Thyroid gland (tissue), 4 donors: ENCODE measurements around the gene ACYP2. TPM values are rescaled to one million over a fixed set of nuclear protein-coding genes. Genes with fewer than 3 reads are reported as not detected.

Experiments used
- DNase-seq, 2 donors: peaks; one replicate each; pipeline ENCODE4 v3.0.0-alpha.2; 2019
- H3K27ac ChIP-seq, 3 donors: fragments of 200-600 bp; sonication (generic); 1 replicate in 2 of 3; 2 replicates in 1 of 3; pipeline ENCODE4 v1.5.1; 2016 to 2019; ENCODE audit warnings: mild to moderate bottlenecking in 1 of 3, moderate library complexity in 1 of 3
- H3K27me3 ChIP-seq: fragments of 200-600 bp; sonication (generic); one replicate; pipeline ENCODE4 v1.5.1; 2019
- H3K36me3 ChIP-seq, 2 donors: fragments of 200-600 bp; sonication (generic); one replicate each; pipeline ENCODE4 v1.5.1; 2016 to 2019
- H3K4me1 ChIP-seq, 2 donors: fragments of 200-600 bp; sonication (generic); one replicate each; pipeline ENCODE4 v1.5.1; 2017 to 2019
- H3K4me3 ChIP-seq, 3 donors: fragments of 200-600 bp; sonication (generic); replicated peaks in 1 of 3; 1 replicate in 2 of 3; 2 replicates in 1 of 3; pipeline ENCODE4 v1.5.1; 2016; ENCODE audit warnings: mild to moderate bottlenecking in 1 of 3
- H3K9me3 ChIP-seq: fragments of 200-600 bp; sonication (generic); one replicate; pipeline ENCODE4 v1.5.1; 2017
- CTCF ChIP-seq, 6 experiments: fragments of 200-600 bp in 3 of 6; fragments of 450-650 bp in 3 of 6; sonication (generic) in 3 of 6; IDR thresholded peaks; one replicate each; pipeline ENCODE4 v1.5.1; 2016 to 2019; ENCODE audit warnings: antibody characterized with exemption in 6 of 6, mild to moderate bottlenecking in 2 of 6, inconsistent platforms in 1 of 6, moderate library complexity in 1 of 6
- POLR2A ChIP-seq, 2 donors: fragments of 450-650 bp; IDR thresholded peaks; one replicate each; pipeline ENCODE4 v1.6.1; 2017; ENCODE audit warnings: antibody characterized with exemption in 2 of 2, mild to moderate bottlenecking in 2 of 2, moderate library complexity in 1 of 2
- WGBS, 2 donors: methylation state at CpG; one replicate each; pipeline ENCODE4 v1.1.5; 2017; 5-methylcytosine and 5-hydroxymethylcytosine counted together
- intact Hi-C: fragments of 100-400 bp; cut with DNase I; formaldehyde crosslinking; loops from one replicate; pipeline ENCODE4 v1.15.1; 2023
- total RNA-seq, 4 donors: library from RNA; depleted of rRNA; stranded (reverse); fragments of >200 nt; gene quantifications; one replicate each; pipeline ENCODE4 v1.2.3, GENCODE V29; 2016

The ACYP2 gene
- total RNA-seq, 4 donors from 2014 or later: 14.1 to 29.2 (median 26.2) TPM

GRCh38 chr2:54213082-54213481 is 97.7 kb downstream of the ACYP2 start:
- WGBS, 2 donors: 97% methylated on average over 4 of the region's 4 CpGs
- Histone ChIP-seq H3K4me1 (peaks cover 13 to 16% of the 10 kb centered on the region in 2 donors), H3K27me3 (no peaks in the 10 kb centered on the region), H3K9me3 (no peaks in the 10 kb centered on the region), H3K4me3 (no peak overlapping the region), H3K27ac (no peak overlapping the region), H3K36me3 (no peaks in the 10 kb centered on the region)
- intact Hi-C loops: loop anchor here (10.0 kb wide), 1 partner anchor 112 kb away; no protein-coding TSS in a partner anchor
- TF ChIP-seq POLR2A (IDR thresholded peaks at IDR 0.05): no peak
- DNase-seq: no peak

GRCh38 chr2:54224997-54225396 is 109.6 kb downstream of the ACYP2 start:
- no peak overlapping the region for H3K27ac ChIP-seq
- no peaks in the 10 kb centered on the region for H3K9me3 ChIP-seq
- no peaks in the 10 kb centered on the region for H3K36me3 ChIP-seq
- no peaks in the 10 kb centered on the region for H3K27me3 ChIP-seq
- TF ChIP-seq POLR2A (IDR thresholded peaks at IDR 0.05) (no peak), CTCF (IDR thresholded peaks at IDR 0.05) (no peak)
- no peak for DNase-seq
- H3K4me3 ChIP-seq: no peak overlapping the region
- intact Hi-C loops: no loop called here
- WGBS, 2 donors: 92 to 94% methylated on average over 2 of the region's 2 CpGs
- no peaks in the 10 kb centered on the region for H3K4me1 ChIP-seq

- intact Hi-C loops: no loop called here
- no peaks in the 10 kb centered on the region for H3K4me1 ChIP-seq
- H3K27ac ChIP-seq: peak overlapping the region in 1 of 3 donors; percentile 38
- no peak for DNase-seq
- H3K36me3 ChIP-seq: no peaks in the 10 kb centered on the region
- 68 to 79% methylated on average over 2 of the region's 2 CpGs for WGBS, 2 donors
- TF ChIP-seq CTCF (IDR thresholded peaks at IDR 0.05): no peak
- no peak for TF ChIP-seq POLR2A (IDR thresholded peaks at IDR 0.05)
- H3K27me3 ChIP-seq: no peaks in the 10 kb centered on the region
- no peaks in the 10 kb centered on the region for H3K9me3 ChIP-seq
- no peak overlapping the region for H3K4me3 ChIP-seq
Measured at GRCh38 chr2:54226260-54226659, 110.8 kb downstream of the ACYP2 start.

- no peak for DNase-seq
- Histone ChIP-seq H3K27me3 (no peaks in the 10 kb centered on the region), H3K4me1 (no peaks in the 10 kb centered on the region), H3K36me3 (no peaks in the 10 kb centered on the region), H3K4me3 (no peak overlapping the region), H3K27ac (no peak overlapping the region), H3K9me3 (no peaks in the 10 kb centered on the region)
- intact Hi-C loops: no loop called here
- no peak for TF ChIP-seq POLR2A (IDR thresholded peaks at IDR 0.05)
- TF ChIP-seq CTCF (IDR thresholded peaks at IDR 0.05): no peak
Measured at GRCh38 chr2:54227798-54228197, 112.4 kb downstream of the ACYP2 start.

GRCh38 chr2:54228945-54229344 is 113.5 kb downstream of the ACYP2 start:
- H3K36me3 ChIP-seq: no peaks in the 10 kb centered on the region
- H3K27me3 ChIP-seq: no peaks in the 10 kb centered on the region
- DNase-seq: peak in 1 of 2 donors; percentile 7
- WGBS, 2 donors: 77 to 78% methylated on average over 2 of the region's 2 CpGs
- intact Hi-C loops: no loop called here
- H3K27ac ChIP-seq: no peak overlapping the region
- H3K4me1 ChIP-seq: no peaks in the 10 kb centered on the region
- TF ChIP-seq CTCF (IDR thresholded peaks at IDR 0.05) (no peak), POLR2A (IDR thresholded peaks at IDR 0.05) (no peak)
- H3K4me3 ChIP-seq: no peak overlapping the region
- H3K9me3 ChIP-seq: no peaks in the 10 kb centered on the region
